ENCODE results near the gene CXCL10.
"Not testable (repeated sequence)": the region's sequence is repeated elsewhere in the genome, so short reads cannot be mapped to it uniquely, and the experiment has no call there.

The CXCL10 gene

DNA sequence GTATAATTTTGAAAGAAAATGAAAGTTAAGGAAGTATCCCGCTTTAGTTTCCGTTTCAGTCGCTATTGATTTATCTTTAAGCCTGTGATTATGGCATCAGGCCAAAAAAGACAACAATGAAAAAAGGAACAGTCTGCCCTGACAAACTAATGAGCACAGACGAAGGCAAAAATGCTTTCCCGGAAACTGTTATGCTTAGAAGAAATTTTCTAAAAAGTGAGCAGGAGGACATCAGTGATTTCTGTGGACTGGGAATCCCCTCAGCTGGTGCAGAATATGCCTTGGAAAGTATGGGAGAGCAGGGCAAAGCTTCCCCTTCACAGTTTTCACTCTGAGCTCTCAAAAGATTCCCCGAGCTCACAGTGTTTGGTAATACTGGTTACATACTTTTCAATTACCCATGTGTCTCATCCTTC lies 5.1 kb upstream of the CXCL10 start:
- no peak for DNase-seq (ENCODE audit: low read depth in 2 of 2)

DNA sequence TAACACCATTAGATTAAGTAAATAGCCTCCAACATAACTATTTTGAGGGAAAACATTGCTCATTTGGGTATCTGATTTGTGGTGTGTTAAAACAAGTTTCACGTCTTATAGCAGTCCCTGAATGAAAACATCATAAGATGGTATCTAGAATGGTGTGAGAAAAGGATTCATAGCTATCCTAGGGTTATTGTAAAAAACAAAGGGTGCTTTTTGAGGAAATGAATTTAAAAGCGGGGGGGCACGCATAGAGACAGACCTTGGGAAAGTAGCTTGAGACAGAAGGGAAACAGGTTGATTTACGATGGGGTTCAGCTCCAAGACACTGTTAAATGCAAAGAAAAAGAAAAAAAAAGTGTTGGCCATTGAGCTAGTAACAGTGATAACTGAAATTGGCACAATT lies 768 bp upstream of the CXCL10 start:
- no peak for DNase-seq (ENCODE audit: low read depth in 2 of 2)

DNA sequence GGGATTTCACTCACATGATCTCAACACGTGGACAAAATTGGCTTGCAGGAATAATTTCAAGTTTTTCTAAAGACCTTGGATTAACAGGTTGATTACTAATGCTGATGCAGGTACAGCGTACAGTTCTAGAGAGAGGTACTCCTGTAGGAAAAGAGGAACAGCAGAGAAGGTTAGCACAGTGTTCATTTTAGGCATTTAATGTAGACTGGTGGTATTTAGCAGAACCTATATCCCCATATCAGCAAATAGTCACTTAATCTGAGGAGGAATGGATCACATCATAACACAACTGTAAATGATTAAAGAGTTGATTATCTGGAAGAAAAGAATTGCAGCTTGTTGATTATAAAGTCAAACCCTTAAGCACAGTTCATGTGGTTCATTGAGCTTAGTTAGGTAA lies 620 bp downstream of the CXCL10 start:
- no peak for DNase-seq (ENCODE audit: low read depth in 2 of 2)

DNA sequence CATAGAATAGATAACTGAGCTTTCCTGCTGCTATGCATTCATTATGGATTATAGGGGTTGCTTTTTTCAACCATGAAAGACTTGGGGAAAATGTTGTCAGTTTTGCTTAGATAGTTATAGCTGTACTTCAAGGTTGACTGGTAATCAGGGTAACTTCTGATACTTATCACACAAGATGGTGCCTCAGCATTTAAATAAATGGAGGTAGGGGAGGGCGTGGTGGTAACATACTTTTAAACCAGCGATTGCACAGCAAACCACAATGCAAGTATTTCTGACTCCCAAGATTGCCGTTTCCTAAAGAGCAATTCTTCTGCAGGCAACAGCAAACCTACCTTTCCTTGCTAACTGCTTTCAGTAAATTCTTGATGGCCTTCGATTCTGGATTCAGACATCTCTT lies 1.3 kb downstream of the CXCL10 start:
- DNase-seq (ENCODE audit: low read depth in 2 of 2), result no peak

DNA sequence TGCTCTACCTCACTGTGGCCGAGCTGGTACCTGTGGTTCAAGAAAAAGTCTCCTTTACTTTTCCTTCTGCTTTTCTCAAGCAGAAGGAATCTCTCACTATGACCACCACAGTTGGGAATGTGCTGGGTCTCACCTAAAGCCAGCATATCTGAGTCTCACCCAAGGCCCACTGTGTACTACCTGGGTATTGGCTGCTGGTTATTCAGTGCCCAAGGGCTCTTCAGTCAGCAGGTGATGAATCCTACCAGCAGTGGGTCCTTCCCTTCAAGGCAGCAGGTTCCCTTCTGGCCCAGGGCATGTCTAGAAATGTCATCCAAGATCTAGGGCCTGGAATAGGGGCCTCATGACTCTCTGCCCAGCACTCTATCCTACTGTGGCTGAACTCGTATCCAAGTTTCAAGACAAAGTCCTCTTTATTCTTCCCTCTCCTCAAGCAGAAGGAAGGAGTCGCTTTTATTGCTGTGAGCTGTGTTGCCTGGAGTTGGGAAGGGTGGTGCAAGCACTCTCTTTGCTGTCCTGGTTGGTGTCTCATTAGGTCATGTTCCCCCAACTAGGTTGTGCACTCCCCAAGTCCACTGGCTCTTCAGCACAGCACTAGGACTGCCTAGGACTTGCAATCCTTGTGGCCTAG lies 6.1 kb downstream of the CXCL10 start:
- DNase-seq (ENCODE audit: low read depth in 2 of 2), result no peak

DNA sequence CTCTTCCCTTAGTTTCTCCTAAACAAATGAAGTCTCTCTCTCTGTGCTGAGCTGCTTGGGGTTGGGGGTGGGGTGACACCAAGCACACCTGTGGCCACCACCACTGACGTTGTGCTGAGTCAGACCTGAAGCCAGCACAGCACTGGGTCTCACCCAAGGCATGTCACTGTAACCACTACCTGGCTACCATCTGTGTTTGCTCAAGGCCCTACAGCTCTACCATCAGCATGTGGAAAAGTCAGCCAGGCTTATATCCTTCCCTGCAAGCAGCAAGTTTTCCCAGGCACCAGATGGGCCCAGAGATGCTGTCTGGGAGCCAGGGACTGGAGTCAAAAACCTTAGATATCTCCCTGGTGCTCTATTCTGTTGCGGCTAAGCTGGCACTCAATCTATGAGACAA lies 6.9 kb downstream of the CXCL10 start:
- DNase-seq (ENCODE audit: low read depth in 2 of 2), result no peak

DNA sequence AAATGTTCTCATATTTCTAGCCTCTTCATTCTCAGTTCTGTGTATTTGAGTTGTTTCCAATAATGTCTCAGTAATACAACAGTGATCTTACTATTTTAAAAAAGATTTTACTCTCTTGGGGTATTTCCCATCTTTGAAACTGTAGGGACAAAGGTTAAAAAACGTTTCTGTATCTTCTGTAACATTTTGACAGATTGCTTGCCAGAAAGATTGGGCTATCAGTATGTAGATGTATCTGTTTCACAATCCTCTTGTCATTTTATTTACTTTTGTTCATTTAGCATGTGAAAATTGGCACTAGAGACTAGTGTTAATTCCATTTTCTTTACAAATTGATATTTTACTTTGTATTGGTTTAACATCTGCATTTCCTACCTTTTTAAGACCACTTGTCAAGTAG lies 9.8 kb downstream of the CXCL10 start:
- no peak for DNase-seq (ENCODE audit: low read depth in 2 of 2)

DNA sequence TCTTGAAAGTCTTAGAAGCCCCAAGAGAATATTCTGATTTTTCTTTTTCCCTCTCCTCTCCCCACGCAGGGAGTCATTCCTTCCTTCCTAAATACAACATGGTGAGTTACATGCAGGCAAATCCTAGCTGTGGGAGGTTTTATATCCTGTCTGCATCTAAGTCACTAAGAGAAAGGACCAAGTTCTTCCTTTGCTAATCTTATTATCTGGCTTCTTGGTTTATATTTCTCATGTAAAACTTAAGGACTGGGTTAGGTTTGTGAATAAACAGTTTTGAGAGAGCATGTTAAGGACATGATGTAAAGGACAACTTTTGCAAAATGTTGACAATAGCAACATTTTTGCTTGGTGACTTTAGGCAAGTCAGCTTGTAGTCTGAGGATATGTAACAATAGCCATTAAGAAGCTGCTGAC lies 10.9 kb downstream of the CXCL10 start:
- no peak for DNase-seq (ENCODE audit: low read depth in 2 of 2)

DNA sequence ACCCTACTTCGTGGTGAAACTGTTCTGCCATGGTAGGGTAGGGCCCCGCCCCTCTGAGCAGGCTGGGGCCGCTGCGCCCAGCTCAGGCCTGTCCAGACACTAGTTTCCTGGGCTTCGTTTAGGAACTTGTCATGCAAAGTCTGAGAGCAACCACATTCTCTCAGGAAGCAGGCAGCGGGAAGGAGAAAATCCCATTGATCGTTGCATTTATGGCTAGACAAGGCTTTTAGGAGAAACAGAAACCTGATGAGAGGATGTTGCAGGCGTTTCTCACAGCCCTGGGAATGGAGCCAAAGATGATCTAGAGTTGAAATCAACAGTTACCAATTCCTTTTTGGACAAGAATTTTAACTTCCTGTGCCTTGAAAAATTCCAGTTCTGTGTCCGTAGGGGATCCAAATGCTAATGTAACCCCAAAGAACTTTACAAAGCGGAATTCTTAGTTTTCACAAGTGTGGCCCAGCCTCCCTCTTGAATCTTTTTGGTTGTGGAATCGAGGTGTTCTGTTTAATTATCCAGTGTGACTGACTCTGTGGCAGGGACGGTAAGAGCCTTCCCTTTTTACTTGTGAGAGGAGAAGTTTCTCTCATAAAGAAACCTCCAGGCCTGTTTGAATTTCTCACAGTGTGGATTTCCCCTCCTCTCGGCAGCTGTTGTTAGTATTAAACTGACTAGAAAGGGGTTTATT lies 11.5 kb downstream of the CXCL10 start:
- DNase-seq (ENCODE audit: low read depth in 2 of 2), result no peak

DNA sequence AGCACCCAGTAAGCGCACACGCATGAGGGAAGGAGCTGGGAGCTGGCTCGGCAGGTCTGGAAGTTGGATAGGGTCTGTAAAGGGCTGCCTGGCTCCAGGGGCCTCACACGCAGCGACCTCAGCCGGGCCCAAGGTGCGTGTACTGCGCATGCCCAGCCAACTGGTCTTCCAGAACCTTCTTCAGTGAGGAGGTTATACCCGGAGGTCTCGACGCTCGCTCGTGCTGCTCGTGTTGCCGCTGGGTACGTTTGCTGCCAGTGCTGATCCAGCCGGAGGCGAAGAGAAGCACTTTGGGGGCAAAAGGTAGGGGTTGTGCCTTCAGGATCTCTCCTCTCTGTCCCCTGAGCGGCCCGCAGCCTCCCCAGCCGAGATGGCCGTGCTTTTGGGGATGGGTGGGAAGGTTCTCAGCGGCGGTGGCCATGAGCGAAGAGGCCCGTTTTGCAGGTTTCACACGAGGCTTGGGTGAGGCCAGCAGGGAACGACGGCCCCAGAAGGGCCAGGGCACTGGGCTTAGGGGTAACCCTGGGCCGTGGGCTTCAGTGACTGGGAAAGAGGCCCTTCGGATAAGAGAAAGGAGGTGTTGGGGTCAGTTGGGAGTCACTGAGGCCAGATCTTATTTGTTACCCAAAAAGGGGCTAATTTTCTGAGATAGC lies 12.2 kb downstream of the CXCL10 start:
- no peak for DNase-seq (ENCODE audit: low read depth in 2 of 2)

DNA sequence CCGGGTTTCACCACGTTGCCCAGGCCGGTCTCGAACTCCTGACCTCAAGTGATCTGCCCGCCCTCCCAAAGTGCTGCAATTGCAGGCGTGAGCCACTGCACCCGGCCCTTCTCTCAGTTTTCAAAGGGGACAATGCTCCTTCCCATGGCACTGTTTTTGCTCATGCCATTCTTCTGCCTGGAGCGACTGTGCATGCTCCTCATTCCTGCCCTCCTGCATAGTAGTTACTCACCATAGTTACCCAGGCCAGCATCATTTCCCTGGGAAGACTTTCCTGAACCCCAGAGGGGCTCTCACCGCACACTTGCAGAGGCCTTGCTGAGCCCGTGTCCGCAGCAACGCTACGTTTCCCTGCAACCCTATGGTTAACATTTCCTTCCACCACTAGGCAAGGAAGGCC lies 12.7 kb downstream of the CXCL10 start:
- no peak for DNase-seq (ENCODE audit: low read depth in 2 of 2)

DNA sequence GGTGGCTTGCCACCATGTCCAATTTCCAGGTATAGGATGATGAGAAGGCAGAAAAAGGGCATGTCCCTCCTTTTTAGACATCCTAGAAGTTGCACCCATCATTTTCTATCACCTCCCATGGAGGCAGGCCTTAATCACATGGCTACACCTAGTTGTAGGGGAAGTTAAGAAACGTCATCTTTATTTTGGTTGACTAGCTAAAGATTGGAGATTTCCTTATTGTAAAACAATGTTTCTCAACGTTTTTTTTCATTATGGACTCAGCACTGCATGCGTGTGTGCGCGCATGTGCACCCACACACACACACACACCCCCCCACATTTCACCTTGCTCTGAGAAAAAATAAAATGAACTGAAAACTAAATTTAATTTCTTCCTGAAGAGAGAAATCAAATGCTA lies 14.0 kb downstream of the CXCL10 start:
- DNase-seq (ENCODE audit: low read depth in 2 of 2), result no peak

DNA sequence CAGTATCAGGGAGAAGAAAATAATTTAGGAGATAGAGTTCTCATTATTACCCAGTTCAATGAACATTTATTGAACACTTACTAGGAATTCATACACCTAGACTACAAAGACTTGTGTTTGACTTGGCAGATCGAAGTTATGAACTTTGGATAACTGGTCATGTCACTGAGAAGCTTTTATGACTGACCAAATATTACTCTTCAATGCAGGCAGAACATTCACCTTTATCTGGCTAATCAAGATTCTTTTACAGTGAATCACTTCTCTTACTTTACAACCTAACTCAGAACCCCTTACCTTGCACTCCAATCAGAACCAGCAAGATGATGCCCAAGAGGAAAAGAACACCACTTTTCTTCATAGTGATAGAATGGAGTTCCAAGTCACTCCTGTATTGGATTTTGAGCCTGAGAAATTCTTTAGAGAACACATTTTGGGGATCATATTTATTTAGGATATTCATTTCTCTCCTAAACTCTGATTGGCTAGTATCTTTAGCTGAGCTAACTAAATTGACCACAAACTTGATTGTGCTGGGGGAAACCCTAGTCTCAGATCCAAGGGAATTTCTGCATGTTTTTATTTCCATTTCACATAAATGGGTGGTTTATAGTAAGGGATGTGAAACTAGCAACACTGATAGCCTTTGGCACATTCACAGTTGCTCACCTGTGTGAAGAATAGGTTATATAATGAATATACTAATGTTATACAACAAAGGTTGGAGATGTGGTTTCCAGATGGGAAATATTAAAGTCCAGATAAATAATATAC lies 16.0 kb downstream of the CXCL10 start, which contains the start of gene CXCL9:
CXCL9 (minus strand) TSS at position 421 of the 774 bp plus-strand sequence; CDS start at position 361, 60 bp downstream.
- no peak for DNase-seq (ENCODE audit: low read depth in 2 of 2)

DNA sequence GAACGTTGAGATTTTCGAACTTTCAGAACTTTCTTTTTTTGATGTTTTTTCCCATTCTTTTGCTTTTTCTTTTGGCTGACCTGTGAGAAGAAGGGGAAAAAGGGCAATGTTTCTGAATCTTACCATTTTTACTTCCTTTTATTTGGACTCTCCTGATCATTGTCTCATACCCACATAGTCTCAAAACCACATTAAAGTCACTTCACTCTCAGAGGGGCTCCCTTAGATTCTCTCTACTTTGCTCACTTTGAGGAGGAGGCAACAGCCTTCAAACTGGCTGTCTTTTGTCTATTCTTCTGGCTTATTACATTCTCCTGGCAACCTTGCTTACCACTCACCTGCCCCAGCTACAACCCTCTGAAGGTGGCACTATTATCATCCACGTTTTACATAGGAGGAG lies 19.7 kb downstream of the CXCL10 start:
- DNase-seq (ENCODE audit: low read depth in 2 of 2), result no peak

DNA sequence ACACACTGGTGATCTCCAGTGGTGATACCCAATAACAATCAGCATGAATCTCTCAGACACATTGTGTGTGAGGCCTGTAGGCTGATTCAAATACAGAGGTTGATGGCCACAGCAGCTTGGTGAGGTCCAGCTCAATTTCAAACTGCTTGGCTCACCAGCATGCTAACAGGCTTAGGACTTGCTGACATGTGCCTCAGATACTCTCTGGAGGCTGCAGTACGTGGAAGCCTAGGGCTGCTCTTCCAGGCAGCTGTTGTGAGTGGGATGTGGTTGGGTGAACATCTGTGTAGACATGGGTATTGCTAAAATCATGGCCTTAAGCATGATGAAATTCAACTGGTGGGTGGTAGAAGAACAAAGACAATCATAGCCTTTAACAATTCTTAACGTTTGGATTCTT lies 20.3 kb downstream of the CXCL10 start:
- no peak for DNase-seq (ENCODE audit: low read depth in 2 of 2)

DNA sequence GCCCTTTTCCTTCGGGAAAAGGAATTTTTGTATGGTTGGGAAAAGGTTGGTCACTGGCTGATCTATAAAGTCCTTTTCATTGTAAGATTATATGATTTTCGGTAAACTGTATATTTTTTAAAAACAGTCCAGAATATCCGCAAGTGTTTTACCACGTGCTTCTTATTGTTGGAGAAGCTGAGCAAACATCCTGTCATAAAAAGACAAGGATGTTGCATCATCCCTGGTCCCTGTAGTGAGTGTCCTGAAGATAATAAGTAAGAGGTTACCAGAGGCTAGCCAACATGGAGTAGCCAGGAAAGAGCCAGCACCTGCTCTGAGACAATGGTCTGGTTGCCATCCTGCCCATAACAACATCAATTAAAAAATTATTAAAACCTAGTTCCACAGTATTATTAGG lies 21.1 kb downstream of the CXCL10 start:
- DNase-seq (ENCODE audit: low read depth in 2 of 2), result no peak

DNA sequence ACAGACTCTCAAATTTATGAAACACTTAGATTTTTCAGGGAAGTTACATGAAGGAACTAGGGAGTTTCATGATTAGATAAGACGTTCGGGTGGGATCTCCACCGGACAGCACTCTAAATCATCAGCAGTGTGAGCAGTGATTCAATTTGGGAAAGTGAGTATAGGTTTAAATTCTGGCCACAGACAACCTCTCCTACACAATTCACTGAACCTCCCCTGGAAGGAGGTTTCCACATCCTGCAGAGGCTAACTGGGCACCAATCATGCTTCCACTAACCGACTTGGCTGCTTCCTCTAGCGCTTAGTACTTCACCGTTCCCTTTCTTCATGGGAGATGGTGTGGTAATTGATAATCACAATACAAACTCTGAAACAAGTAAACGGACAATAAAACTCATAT lies 21.6 kb downstream of the CXCL10 start:
- no peak for DNase-seq (ENCODE audit: low read depth in 2 of 2)

DNA sequence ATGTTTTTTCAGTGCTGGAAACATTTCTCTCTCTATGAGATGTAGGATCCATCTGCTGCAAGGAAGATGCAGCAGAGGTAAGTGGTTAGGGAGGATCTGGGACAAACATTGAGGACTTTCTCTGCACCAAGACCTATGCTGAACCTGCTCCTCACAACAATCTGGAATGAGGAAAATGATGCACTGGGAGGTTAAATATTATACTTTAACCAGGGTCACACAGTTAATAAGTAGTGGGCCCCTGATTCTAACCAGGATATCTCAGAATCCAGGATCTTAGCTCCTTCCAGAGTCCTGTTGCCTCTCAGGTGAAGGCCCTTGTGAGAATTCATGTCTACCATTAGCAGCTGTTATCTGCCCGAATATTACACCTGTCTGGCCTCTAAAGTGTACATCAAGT lies 23.0 kb downstream of the CXCL10 start:
- DNase-seq (ENCODE audit: low read depth in 2 of 2), result no peak

DNA sequence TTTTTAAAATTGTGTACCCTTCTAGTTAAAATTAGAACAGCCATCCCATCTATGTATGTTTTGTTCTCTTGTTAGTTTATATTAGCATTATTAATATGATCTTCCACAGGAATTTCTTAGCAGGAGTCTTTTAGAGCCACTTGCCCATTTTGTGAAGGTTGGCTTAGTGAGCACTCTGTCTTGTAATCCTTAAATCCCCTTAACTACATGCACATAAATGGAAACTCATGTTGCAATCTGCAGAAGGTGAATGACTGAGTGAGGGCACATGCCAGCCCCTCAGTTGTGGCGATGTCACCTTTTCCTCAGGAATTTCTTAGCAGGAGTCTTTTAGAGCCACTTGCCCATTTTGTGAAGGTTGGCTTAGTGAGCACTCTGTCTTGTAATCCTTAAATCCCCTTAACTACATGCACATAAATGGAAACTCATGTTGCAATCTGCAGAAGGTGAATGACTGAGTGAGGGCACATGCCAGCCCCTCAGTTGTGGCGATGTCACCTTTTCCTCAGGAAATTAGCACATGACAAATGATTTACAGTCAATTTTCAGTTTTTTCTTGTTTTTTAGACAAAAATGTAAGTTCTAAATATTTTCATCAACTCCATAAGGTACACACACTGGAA lies 24.7 kb downstream of the CXCL10 start:
- not testable (repeated sequence) for DNase-seq (ENCODE audit: low read depth in 2 of 2)

DNA sequence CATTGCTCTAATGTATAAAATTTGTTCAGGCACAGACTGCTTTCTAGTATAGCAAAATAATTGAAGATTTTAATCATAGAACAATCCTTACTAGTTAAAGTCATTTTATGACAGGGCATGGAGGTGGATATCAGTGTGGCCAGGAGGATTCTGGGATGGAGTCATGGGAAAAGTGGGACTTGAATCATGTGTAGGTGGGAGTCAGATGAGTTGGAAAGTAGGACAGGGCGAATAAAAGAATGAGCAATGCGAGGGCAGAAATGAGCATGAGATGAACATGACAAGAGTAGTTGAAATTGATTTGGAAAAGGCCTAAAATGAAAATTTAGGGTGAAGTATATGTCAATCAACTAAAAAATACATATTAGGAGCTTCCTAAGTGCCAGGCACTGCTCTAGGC lies 25.4 kb downstream of the CXCL10 start:
- DNase-seq (ENCODE audit: low read depth in 2 of 2), result no peak

DNA sequence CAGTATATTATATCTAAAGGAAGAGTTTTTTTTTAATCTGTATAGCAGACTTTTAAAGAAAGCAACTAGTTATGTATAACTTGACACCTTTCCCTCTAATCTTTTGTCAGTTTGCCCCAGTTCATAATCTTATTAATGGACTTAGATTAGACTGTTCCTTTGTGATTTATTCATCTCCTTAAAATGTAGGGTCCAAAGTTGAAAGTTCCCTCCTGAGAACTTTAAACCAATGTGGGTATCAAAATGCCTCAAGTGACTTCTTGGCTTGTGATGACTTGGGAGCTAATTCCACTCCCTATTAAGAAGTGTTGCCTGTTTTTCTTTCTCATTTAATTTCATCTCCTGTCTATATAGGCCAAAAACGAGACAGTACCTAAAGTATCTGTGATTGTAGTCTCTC lies 26.2 kb downstream of the CXCL10 start:
- no peak for DNase-seq (ENCODE audit: low read depth in 2 of 2)

DNA sequence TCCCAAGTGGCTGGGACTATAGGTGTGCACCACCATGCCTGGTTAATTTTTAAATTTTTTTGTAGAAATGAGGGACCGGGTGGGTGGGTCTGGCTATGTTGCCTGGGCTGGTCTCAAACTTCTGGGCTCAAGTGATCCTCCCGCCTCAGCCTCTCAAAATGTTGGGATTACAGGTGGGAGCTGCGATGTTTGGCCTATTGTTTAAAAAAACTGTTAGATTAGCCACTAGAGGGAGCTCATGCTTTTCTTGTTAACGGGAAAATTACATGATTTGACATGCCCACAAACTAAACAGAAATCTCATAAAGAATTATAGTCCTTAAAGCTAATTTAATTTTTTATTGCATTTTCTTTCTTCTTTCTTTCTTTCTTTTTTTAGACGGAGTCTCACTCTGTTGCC lies 27.6 kb downstream of the CXCL10 start:
- no peak for DNase-seq (ENCODE audit: low read depth in 2 of 2)
